HL-60 (cell line): ENCODE measurements around the gene C16orf95.

ENCODE experiments used
- DNase-seq, 2 experiments: peaks; one replicate each; pipeline ENCODE4 v3.0.0-alpha.2; 2010 to 2020; ENCODE audit warnings: low read depth in 1 of 2, low spot score in 1 of 2
- H3K27ac ChIP-seq: fragments of 250-450 bp; sonication (Bioruptor Pico); replicated peaks from 2 replicates; pipeline ENCODE4 v1.5.1; 2020; ENCODE audit warnings: mild to moderate bottlenecking, moderate library complexity
- H3K27me3 ChIP-seq: fragments of 250-450 bp; sonication (Bioruptor Pico); 2 replicates; pipeline ENCODE4 v1.5.1; 2021; ENCODE audit warnings: mild to moderate bottlenecking, moderate library complexity; ENCODE audit not compliant: insufficient read depth, poor library complexity, severe bottlenecking
- H3K4me3 ChIP-seq: replicated peaks from 2 replicates; pipeline ENCODE4 v1.5.1; 2011; ENCODE audit warnings: mild to moderate bottlenecking, control low read depth, low read length; ENCODE audit not compliant: insufficient read depth
- GABPA ChIP-seq: IDR thresholded peaks from 2 replicates; pipeline ENCODE4 v1.6.1; 2012; ENCODE audit warnings: low read depth
- POLR2AphosphoS5 ChIP-seq: IDR thresholded peaks from 2 replicates; pipeline ENCODE4 v1.6.1; 2012; ENCODE audit warnings: low read depth
- SPI1 ChIP-seq: IDR thresholded peaks from 2 replicates; pipeline ENCODE4 v1.6.1; 2012; ENCODE audit warnings: low read depth, mild to moderate bottlenecking, borderline replicate concordance
- long read RNA-seq: library from polyadenylated mRNA; unstranded; transcript quantifications from one replicate; pipeline ENCODE4 v2.0.0, GENCODE V29; 2020
- TF ChIP-seq, protein P1 (sequence below): IDR thresholded peaks from one replicate; pipeline ENCODE4 v1.5.1; 2011; ENCODE audit warnings: low read length, control low read depth, inconsistent platforms; ENCODE audit not compliant: insufficient read depth
- TF ChIP-seq, protein P2 (sequence below): IDR thresholded peaks from 2 replicates; pipeline ENCODE4 v1.6.1; 2012; ENCODE audit warnings: low read depth; ENCODE audit not compliant: insufficient replicate concordance

The C16orf95 gene, protein sequence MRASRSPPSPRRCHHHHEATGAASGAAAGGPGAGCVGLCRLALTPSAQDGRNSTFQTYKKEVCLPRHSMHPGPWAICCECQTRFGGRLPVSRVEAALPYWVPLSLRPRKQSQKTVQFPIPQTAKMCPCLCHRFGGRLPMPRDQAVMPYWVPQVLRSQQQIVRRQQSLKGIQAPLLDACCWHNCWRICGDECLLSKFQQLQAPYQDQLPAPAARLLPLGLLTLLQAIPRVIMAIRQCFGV
- long read RNA-seq, partial matches to known transcripts: 0 of 9 reads
- long read RNA-seq, other reads (novel, unspliced or antisense): 3 of 9 reads

DNA sequence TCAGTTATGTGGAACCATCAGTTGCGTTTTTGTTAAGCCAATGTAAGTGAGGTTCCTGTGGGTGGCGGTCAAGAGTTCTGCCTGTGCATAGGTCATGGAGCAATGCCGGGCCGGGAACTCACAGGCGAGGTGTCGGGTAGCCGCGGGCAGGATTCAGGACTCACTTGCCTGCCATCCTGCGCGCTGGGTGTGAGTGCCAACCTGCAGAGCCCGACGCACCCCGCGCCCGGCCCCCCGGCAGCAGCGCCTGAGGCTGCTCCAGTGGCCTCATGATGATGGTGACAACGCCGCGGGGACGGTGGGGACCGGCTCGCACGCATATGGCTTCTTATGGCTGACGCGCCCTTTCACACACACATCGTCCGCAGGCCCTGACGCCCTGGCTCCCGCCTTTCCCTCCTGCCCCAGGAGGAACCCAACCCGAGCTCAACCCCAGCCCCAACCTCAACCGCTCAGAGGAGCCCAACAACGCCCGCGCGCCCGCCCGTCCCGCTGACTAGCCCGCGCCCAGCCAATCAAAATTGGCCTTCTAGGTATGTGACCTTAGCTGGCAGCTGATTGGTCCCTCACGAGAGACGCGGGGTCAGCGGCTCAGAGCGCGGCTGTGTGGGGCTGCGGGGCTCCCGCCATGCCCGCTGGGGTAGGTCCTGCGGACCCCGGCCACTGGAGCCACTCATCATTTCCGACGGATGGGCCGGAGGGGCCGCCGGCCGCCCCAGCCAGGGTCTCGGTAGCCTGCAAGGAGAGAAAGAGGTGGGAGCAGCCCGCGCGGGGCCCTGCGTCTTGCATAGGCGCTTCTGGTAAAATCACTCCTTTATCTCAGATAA is at the start of gene C16orf95:
C16orf95 (minus strand) TSS at position 470 of the 827 bp plus-strand sequence; CDS start at position 320, 150 bp downstream.
- H3K4me3 ChIP-seq: peak within 1 kb of the TSS; percentile 50
- peak within 1 kb of the TSS; percentile 98 for H3K27ac ChIP-seq
- TF ChIP-seq POLR2AphosphoS5: peak; percentile 54; the same call in 1 of the 2 replicates
- TF ChIP-seq, protein P1, sequence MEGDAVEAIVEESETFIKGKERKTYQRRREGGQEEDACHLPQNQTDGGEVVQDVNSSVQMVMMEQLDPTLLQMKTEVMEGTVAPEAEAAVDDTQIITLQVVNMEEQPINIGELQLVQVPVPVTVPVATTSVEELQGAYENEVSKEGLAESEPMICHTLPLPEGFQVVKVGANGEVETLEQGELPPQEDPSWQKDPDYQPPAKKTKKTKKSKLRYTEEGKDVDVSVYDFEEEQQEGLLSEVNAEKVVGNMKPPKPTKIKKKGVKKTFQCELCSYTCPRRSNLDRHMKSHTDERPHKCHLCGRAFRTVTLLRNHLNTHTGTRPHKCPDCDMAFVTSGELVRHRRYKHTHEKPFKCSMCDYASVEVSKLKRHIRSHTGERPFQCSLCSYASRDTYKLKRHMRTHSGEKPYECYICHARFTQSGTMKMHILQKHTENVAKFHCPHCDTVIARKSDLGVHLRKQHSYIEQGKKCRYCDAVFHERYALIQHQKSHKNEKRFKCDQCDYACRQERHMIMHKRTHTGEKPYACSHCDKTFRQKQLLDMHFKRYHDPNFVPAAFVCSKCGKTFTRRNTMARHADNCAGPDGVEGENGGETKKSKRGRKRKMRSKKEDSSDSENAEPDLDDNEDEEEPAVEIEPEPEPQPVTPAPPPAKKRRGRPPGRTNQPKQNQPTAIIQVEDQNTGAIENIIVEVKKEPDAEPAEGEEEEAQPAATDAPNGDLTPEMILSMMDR: no peak
- peak; percentile 81 to 91 for DNase-seq
- no peaks in the 10 kb centered on the region for H3K27me3 ChIP-seq

DNA sequence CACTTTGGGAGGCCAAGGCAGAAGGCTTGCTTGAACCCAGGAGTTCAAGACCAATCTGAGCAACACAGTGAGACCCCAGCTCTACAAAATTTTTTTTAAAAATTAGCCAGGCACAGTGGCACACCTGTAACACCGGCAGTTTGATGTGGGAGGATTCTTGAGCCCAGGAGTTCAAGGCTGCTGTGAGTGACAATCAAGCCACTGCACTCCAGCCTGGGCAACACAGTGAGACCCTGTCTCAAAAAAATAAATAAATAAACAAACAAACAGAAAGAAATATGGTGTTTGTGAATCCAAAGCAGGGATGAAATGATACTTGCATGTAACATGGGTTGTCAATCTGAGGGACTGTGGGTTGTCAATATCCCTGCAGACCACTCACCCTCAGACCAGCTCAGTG is 49.7 kb upstream of the C16orf95 start:
- DNase-seq: no peak
- TF ChIP-seq GABPA (no peak), SPI1 (no peak), POLR2AphosphoS5 (no peak)
- TF ChIP-seq, protein P1: no peak
- TF ChIP-seq, protein P2, sequence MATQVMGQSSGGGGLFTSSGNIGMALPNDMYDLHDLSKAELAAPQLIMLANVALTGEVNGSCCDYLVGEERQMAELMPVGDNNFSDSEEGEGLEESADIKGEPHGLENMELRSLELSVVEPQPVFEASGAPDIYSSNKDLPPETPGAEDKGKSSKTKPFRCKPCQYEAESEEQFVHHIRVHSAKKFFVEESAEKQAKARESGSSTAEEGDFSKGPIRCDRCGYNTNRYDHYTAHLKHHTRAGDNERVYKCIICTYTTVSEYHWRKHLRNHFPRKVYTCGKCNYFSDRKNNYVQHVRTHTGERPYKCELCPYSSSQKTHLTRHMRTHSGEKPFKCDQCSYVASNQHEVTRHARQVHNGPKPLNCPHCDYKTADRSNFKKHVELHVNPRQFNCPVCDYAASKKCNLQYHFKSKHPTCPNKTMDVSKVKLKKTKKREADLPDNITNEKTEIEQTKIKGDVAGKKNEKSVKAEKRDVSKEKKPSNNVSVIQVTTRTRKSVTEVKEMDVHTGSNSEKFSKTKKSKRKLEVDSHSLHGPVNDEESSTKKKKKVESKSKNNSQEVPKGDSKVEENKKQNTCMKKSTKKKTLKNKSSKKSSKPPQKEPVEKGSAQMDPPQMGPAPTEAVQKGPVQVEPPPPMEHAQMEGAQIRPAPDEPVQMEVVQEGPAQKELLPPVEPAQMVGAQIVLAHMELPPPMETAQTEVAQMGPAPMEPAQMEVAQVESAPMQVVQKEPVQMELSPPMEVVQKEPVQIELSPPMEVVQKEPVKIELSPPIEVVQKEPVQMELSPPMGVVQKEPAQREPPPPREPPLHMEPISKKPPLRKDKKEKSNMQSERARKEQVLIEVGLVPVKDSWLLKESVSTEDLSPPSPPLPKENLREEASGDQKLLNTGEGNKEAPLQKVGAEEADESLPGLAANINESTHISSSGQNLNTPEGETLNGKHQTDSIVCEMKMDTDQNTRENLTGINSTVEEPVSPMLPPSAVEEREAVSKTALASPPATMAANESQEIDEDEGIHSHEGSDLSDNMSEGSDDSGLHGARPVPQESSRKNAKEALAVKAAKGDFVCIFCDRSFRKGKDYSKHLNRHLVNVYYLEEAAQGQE: no peak
- Histone ChIP-seq H3K4me3 (no peak overlapping the region), H3K27ac (no peak overlapping the region), H3K27me3 (no peaks in the 10 kb centered on the region)

DNA sequence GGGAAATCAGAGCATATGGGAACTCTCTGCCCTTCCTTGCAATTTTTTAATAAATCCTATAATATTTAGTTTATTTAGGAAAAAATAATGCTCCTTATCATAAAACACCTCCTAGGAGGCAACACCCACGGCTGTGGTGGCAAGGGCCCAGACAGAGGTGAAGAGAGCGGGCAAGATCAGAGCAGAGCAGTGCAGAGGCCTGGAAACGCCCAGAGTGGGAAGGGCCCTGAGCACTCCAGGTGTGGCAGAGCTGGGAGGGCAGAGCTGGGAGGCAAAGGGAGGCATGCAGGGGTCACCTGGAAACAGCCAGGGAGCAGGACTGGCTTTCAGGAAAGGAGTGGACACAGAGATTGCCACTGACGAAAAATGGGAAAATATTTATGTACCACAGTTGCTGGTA is 49.1 kb upstream of the C16orf95 start:
- no peak for TF ChIP-seq SPI1
- TF ChIP-seq POLR2AphosphoS5: no peak
- TF ChIP-seq GABPA: no peak
- TF ChIP-seq, protein P1: no peak
- TF ChIP-seq, protein P2: no peak
- no peak overlapping the region for H3K27ac ChIP-seq
- DNase-seq: no peak
- H3K27me3 ChIP-seq: no peaks in the 10 kb centered on the region
- no peak overlapping the region for H3K4me3 ChIP-seq
